DMS 273 (cell line): ENCODE results near the gene ARHGAP9.

Experiments
- DNase-seq: peaks from one replicate; lab custom pipeline; 2025; ENCODE audit not compliant: unreplicated experiment; lab: John Stamatoyannopoulos, UW

Gene ARHGAP9

DNA sequence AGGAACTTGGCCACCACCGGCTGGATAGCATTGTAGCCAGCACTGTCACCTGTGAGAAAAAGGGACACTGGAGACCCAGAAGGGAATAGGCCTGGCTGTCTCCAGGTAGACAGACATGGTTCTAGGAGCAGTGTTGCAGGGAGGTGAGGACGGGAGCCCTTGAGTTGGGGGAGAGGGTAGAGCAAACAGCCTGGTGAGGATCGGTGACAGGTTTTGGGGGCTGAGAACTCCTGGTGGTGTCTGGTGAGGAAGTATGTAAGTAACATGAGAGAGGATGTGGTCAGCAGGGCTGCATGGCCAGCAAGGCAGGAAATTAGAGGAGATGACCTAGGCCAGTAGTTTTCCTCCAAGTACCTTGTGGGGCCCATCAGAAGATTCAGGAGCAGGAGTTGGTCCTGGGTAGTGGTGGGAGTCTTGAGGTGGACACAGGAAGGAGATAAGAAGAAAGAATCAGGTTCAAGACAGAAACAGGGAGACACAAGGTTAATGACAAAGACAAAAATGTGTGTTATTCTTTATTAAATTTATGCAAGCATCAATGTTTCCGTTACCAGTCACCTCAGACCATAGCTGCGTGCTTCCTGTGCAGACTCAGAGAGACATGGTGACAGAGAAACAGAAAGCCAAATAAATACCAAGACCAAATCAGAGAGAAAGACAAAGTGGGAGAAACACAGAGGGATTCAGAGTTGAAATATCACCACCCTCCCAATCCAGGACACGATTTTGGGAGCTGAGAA, at the start of gene ARHGAP9:
Gene ARHGAP9 (minus strand): TSS at position 491 of the 740 bp plus-strand sequence. CDS start 460 bp downstream, at position 31.
- no peak for DNase-seq

DNA sequence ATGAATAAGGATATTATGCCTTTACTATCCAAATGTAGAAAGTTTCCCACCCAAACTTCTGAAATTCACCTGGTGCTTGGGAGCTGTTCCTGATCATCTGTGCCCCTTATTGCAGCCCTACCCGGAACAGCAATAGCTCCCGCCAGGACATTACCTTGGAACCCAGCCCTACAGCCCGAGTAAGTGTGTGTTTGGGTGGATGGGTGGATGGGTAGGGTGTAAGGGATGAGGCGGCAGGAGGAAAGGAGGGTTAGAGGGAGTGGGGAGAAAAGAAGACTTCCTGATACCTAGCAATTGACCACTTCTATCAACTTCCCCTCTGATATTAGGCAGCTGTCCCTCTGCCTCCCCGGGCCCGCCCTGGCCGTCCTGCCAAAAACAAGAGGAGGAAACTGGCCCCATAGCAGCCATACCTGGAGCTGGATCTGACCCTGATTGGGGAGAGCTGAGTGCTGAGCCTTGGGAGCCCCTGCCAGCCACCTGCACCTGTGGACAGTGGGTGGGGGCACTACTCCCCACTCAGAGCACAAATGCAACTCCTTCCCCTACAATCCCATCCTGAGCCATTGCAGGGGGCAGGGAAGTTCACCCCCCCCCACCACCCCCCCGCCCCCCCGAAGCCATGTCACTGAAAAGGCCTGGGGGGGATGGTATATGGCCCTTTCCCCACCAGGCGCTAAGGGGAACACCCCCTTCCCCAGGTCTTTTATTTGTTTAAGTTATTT, 49.3 kb upstream of the ARHGAP9 start:
- DNase-seq: no peak

DNA sequence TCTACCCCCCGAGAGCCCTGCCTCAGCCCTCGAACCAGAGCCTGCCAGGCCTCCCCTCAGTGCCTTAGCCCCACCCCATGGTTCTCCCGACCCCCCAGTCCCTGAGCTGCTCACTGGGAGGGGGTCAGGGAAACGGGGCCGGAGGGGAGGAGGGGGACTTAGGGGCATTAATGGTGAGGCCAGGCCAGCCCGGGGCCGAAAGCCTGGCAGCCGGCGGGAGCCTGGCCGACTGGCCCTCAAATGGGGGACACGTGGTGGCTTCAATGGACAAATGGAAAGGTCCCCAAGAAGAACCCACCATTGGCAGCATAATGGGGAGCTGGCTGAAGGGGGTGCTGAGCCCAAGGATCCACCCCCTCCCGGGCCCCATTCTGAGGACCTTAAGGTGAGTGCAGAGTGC, 48.5 kb upstream of the ARHGAP9 start:
- DNase-seq: no peak

DNA sequence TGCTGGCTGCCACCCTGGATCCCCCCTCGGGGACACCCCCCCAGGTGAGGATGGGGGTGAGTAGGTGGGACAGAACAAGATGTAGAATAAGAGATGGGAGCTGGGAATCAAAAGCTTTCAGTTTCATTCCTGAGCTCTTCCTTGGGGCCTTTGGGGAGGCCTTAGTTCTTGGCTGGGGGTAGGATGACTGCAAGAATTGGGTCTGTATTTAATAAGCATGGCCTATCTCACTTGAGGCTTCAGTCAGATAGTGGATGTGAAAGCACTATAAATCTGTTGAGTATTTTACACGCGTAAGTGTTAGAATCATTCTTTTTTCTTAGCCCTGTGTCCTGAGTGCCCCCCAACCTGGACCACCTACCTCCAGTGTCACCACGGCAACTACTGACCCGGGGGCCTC, 47.5 kb upstream of the ARHGAP9 start:
- no peak for DNase-seq

DNA sequence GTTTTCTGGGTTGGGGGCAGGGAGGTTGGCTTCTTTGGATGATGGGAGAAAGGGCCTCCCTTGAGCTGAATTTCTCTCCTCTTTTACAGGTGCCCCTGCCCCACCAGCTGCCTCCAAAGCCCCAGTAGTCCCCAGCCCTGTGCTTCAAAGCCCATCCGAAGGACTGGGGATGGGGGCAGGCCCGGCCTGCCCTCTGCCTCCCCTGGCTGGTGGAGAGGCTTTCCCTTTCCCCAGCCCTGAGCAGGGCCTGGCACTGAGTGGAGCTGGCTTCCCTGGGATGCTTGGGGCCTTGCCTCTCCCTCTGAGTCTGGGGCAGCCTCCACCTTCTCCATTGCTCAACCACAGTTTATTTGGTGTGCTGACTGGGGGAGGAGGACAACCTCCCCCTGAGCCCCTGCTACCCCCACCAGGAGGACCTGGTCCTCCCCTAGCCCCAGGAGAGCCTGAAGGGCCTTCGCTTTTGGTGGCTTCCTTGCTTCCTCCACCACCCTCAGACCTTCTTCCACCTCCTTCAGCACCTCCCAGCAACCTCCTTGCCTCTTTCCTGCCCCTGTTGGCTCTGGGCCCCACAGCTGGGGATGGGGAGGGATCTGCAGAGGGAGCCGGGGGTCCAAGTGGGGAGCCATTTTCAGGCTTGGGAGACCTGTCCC, 46.9 kb upstream of the ARHGAP9 start:
- DNase-seq: no peak

DNA sequence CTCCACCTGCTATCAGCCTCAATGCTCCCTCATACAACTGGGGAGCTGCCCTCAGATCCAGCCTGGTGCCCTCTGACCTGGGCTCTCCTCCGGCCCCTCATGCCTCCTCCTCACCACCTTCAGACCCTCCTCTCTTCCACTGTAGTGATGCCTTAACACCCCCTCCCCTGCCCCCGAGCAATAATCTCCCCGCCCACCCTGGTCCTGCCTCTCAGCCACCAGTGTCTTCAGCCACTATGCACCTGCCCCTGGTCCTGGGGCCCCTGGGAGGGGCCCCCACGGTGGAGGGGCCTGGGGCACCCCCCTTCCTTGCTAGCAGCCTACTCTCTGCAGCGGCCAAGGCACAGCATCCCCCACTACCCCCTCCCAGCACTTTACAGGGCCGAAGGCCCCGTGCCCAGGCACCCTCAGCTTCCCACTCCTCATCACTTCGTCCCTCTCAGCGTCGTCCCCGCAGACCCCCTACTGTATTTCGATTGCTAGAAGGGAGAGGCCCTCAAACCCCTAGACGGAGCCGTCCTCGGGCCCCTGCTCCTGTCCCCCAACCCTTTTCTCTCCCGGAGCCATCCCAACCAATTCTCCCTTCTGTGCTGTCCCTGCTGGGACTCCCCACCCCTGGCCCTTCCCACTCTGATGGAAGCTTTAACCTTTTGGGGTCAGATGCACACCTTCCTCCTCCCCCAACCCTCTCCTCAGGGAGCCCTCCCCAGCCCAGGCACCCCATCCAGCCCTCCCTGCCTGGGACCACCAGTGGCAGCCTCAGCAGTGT, 46.1 kb upstream of the ARHGAP9 start:
- DNase-seq: no peak

DNA sequence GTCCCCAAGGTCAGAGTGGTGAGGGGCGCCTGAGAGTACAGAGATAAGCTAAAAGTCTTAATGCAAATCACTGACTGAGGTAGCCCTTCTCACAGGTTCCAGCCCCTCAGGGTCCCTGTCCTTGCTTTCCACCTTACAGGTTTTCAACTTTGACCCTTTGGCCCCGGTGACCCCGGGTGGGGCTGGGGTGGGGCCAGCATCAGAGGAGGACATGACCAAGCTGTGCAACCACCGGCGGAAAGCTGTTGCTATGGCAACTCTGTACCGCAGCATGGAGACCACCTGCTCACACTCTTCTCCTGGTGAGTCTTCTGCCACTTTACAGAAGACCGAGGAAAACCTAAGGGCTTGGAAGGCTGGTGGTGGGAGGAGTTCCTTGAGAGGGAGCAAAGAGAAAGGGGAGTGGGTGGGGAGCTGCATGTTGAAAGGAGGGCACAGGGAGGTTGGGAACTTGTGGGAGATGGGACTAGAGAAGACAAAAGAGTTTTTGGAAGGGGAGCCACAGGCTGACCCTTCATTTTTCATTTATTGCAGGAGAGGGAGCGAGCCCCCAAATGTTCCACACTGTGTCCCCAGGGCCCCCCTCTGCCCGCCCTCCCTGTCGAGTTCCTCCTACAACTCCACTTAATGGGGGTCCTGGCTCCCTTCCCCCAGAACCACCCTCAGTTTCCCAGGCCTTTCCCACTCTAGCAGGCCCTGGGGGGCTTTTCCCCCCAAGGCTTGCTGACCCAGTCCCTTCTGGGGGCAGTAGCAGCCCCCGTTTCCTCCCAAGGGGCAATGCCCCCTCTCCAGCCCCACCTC, 45.3 kb upstream of the ARHGAP9 start:
- DNase-seq: peak; percentile 17

DNA sequence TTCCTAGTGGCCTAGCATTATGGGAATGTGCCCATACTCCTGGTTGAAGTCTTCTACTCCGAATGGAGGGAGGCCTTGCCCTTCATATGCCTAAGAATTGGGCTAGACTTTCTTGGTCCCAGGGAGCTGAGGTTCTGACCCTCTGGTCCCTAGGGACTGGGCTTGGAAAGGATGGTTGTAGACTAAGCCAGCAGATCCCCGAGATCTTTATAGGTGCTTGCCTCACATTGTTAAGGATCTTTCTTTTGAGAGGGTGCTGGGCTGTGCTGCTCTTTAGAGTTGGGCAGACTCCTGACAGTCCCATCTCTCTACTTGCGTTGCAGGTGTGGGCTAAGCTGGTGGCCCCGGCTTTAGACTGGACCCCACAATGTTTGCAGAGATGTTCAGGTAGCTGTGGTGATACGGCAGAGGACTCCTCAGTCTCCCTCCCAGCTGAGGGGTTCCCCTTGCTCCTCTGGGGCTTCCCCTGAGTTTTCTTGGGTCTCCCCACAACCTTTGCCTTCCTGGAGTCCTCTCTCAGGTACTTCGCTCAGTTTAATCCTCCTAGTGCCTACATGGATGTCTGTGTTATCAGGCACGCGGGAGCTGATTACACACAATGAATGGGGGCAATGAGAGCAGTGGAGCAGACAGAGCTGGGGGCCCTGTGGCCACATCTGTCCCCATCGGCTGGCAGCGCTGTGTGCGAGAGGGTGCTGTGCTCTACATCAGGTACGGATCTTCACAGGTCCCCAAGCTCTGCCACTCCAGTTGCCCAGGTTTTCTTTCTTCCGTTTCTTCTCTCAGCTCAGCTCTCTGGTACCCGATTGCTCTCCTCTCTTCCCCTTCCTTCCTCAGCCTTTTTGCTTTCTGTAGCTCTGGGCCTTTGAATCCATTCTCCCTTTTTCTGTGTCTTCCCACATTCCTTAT, 44.3 kb upstream of the ARHGAP9 start:
- no peak for DNase-seq

DNA sequence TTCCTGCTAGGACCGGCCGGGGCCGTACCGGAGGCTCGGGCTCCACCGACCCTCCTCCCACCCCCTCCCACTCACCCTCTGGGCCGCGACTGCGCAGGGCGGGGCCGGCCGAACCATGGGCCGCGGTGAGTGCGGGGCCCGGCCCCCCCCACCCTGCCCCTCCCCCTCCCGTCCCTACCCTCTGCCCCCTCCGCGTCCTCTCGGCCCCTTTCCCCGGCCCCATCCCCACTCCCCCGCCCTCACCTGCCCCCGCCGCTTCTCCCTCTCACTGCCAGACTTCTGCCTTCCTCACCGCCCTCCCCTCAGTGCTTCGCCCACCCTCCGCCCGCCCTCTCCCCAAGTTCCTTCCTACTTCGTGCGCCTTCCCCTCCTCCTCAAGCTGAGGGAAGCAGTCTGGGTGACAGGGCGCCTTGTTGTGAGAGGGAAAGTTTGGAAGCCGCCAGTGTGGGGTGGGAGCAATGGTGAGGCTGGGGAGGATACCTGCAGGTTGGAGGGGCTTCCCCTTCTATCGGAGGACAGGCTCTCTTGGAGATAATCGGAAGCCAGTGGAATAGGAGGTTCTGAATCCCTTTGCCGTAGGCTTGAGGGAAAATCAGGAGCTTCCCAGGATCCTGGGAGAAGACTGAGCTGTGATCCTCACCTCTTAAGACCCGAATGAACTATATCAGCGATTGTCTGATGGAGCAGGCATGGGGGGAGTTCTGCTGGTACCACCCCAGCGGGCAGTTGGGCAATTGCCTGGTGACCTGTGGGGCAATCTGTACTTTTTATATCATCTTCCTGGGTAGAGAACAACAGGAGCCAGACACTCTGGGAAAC, 43.4 kb upstream of the ARHGAP9 start:
- DNase-seq: peak; percentile 65

DNA sequence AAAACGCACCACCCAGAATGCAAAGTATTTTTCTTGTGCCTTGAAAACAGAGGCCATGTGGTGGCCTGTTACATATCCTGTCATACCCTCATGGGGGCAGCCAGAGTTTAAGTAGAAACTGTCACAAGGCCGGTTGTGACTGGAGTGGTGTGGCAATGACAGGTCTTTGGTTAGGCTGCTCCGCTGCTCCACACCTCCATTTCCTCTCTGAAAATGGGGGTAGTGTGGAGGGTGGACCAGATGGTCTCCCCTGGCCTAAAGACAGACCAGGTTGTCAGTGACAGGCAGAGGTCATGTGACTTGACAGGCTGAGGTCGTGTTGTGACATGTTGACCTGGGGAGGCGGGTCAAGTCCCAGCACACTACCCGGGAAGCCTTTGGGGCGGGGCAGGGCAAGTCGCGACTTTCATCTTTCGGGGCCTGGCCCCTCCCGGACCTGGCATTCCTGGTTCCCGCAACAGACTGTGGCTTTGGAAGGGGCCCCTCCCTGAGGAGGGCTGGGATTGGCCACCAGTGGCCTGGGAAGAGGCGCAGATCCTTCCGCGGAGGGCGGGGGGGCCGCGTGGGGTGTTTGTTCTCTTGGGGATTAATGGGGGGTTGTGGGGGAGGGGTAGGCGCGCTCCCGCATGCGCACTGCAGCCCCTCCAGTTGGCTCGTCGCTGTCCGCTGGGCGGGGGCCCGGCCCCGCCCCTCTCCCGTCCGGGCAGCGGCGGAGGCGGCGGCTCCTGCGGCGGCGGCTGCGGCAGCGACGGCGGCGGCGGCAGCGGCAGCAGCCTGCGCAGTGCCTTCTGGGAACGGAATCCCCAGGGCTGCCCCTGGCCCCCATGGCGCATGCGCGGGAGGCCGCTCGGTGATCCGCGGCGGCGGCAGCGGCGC, 42.6 kb upstream of the ARHGAP9 start, which contains the start of gene MBD6:
Gene MBD6 (plus strand): TSS at position 814 of the 876 bp plus-strand sequence. CDS start 1,480 bp downstream, outside the sequence.
- peak; percentile 94 for DNase-seq

DNA sequence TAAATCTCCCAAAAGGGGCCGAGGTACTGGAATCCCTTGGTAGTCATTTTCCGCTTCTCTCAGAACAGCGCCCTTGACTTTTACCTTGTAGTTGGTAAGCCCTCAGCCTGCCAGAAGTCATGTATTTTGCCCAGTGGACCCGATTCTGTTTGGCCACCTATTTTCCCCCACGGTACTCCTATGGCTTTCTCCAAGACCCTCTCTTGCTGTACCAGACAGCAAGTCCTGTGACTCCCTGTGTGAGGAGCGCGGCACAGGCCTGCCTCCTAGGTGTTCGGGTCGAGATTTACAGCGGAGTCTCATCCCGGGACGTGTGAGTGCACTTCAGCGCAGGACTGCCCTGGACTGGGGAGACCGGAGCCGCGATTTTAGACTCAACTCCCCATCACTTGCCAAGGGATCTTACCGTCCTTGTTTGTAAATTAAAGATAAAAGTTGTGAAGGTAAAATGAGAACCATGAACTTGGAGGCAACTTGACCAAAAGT, 41.9 kb upstream of the ARHGAP9 start:
- peak; percentile 83 for DNase-seq

DNA sequence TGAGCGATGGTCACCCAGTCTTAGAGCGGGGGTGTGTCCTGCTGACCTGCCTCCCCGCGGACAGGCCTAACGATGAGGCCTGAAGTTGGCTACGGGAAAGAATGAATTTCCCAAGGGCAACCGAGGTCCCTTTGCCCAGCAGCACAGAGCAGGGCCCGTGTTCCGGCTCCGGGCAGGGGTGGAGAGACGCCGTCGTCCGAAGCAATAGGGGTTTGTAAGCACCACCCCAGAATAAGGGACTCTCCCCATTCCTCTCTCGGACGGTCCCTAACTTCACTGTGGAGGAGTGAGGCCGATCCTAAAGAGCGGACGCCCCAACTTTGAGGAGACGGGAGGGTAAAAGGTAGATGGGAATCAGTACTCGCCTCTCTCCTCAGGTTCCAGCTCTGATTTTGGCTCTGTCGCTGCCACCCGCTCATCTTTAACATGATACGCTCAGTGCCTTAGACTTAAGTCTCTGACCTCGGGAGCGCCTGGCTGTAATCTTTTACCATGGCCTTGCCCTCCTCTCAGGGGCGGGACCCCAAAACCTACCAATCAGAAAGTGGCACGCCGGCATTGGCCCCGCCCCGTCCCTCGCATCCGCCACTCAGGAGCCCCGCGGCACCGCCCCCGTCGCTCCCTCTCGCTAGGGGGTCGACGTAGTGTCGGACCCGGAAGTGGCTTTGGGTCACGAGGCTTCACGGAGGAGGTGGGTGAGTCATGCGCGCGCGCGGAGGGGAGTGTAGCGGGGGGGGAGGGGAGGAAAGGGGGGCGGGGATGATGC, 40.6 kb upstream of the ARHGAP9 start, which contains the start of gene DDIT3:
Gene DDIT3 (minus strand): TSS at position 462 of the 766 bp plus-strand sequence. CDS start 3,108 bp downstream, outside the sequence.
- DNase-seq: peak; percentile 99

DNA sequence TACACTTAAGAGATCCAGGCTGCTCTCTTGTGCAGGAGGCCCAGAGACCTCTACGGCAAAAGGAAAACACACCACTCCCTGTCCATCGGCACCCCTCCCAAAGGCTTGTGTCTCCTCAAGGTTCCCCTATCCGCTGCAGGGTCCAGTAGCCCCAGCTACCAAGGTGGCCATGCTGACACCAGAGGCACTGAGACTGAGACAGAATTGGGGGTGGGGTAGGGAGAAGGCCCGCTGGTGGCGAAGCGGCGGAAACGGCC, 40.1 kb upstream of the ARHGAP9 start:
- no peak for DNase-seq

DNA sequence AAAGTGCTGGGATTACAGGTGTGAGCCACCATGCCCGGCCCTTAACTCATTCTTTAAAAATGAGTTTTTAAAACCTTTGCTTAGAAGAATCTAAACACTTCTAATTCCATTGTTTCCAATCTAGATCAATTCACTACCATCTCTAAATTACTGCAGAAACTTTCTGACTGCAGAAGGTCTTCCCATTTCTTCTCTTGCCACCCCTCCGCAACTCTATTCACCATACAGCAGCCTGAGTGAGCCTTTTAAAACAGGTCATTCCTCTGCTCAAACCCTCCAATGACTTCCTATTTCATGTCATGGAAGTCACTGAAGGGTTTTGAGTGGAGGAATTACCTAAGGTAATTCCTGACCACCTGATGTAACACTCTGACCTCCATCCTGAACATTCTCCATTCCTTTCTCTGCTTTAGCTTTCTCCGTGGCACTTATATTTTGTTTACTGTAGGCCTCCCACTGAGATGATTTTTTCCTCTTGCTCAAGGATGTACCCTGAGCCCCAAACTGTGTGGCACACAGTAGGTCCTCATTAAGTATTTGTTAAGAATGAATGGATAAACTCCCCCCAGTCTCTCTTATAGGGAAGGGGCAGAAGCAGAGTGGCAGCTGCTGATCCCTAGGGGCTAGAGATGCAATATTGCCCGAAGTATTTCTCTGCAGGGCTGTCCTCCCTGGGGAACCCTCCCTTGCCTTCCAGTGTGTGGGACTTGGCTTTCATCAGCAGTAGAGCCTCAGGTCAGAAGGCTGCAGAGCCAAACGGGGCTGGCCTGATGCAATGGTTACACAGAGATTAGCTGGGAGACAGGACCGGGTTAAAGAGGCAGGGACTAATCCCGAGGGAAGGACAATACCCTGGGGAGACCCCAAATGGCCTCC, 39.5 kb upstream of the ARHGAP9 start:
- DNase-seq: peak; percentile 55

DNA sequence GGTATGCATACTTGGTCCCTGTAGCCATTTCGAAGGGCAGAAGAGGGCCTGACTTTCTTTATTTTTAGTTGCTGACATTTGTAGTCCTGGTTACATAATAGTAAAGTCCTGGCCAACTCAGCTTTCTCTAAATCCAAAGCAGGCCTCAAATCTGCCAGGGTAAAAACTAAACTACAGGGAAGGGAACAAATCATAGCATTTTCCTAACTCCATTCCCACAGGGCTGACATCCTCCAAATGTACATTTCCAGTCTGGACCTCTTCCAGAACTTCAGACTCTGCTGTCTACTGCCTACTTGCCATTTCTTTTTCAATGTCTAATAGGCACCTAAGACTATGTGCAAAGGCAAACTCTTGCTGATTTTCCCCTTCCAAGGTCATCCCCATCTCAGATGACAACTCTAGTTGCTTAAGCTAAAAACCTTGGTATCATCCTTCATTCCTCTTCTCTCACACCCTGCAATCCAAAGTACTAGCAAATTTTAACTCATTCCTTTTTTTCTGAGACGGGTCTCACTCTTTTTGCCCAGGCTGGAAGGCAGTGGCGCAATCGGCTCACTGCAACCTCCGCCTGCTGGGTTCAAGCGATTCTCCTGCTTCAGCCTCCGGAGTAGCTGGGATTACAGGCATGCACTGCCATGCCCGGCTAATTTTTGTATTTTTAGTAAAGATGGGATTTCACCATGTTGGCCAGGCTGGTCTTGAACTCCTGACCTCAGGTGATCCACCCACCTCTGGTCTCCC, 38.7 kb upstream of the ARHGAP9 start:
- no peak for DNase-seq
